HepG2 (cell line): ENCODE results near the gene PGA4. TPM values are rescaled to one million over a fixed set of nuclear protein-coding genes. Genes with fewer than 3 reads are reported as not detected.
"Not testable (repeated sequence)": the region's sequence is repeated elsewhere in the genome, so short reads cannot be mapped to it uniquely, and the experiment has no call there.

Source experiments
- ATAC-seq: fragments of 200-7000 bp; cut with Tn5 transposase; 3 replicates; pipeline ENCODE4 v1.9.1; 2020; ENCODE audit warnings: mild to moderate bottlenecking, moderate library complexity
- Bru-seq: library from RNA; stranded (reverse); fragments of 400-500 nt; gene quantifications from one replicate; lab custom pipeline; 2021; lab: Mats Ljungman, UMichigan
- BruChase-seq, 2 experiments: library from RNA; stranded (reverse); fragments of 400-500 nt; gene quantifications; one replicate each; lab custom pipeline; 2021; lab: Mats Ljungman, UMichigan
- BruUV-seq: library from RNA; stranded (reverse); fragments of 400-500 nt; replicated peaks from 2 replicates; lab custom pipeline; 2021; lab: Mats Ljungman, UMichigan
- CTCF ChIA-PET: fragments of 300-600 bp; formaldehyde crosslinking; extraction: SDS; loops from one replicate; lab custom pipeline; 2021; ENCODE audit warnings: low total read pairs, inconsistent platforms, low intra/inter-chr PET ratio; lab: Yijun Ruan, JAX
- POLR2A ChIA-PET: fragments of 350-600 bp; sonication (Branson Sonifier 250); formaldehyde crosslinking; loops from one replicate; lab custom pipeline; 2020; ENCODE audit warnings: antibody characterized with exemption, inconsistent platforms; lab: Yijun Ruan, JAX
- DNase-seq: peaks from one replicate; pipeline ENCODE4 v3.0.0-alpha.2; 2015; ENCODE audit warnings: low spot score
- FAIRE-seq: peaks from 3 replicates; lab custom pipeline; 2011; peaks lifted over from hg19 to GRCh38; lab: Jason Lieb, UNC
- H2AFZ ChIP-seq: one replicate; pipeline ENCODE4 v1.6.1; 2011; ENCODE audit warnings: low read length, inconsistent platforms
- H3K27ac ChIP-seq: fragments of 300-600 bp; 3 replicates; pipeline ENCODE4 v1.8.0; 2011; ENCODE audit warnings: mixed run types, mild to moderate bottlenecking, mixed read lengths, low read length, inconsistent platforms; ENCODE audit not compliant: insufficient read depth; ENCODE audit errors: extremely low read length
- H3K27me3 ChIP-seq, 2 experiments: fragments of 200-600 bp in 1 of 2; 2 replicates in 1 of 2; 3 replicates in 1 of 2; pipeline versions ENCODE4 v1.6.0 to v1.8.0; 2011; ENCODE audit warnings: low read length in 2 of 2, mild to moderate bottlenecking in 2 of 2, moderate library complexity in 2 of 2, inconsistent platforms in 1 of 2; ENCODE audit not compliant: insufficient read depth in 2 of 2, control insufficient read depth in 1 of 2
- H3K36me3 ChIP-seq, 2 experiments: fragments of 200-600 bp in 1 of 2; replicated peaks in 1 of 2; 2 replicates in 1 of 2; 3 replicates in 1 of 2; pipeline versions ENCODE4 v1.5.1 to v1.8.0; 2011; ENCODE audit warnings: low read length in 2 of 2, inconsistent platforms in 1 of 2; ENCODE audit not compliant: insufficient read depth in 2 of 2, control insufficient read depth in 1 of 2
- H3K4me1 ChIP-seq: 2 replicates; pipeline ENCODE4 v1.5.1; 2012; ENCODE audit warnings: low read length, inconsistent platforms; ENCODE audit not compliant: insufficient read depth
- H3K4me2 ChIP-seq: 2 replicates; pipeline ENCODE4 v1.6.0; 2011; ENCODE audit warnings: low read depth, low read length, inconsistent platforms
- H3K4me3 ChIP-seq, 3 experiments: fragments of 200-600 bp in 1 of 3; sonication (generic), shearing (Covaris generic) in 1 of 3; replicated peaks in 1 of 3; 2 replicates each; pipeline ENCODE4 v1.5.1; 2011 to 2016; ENCODE audit warnings: low read length in 3 of 3, inconsistent platforms in 2 of 3, low read depth in 2 of 3, mild to moderate bottlenecking in 2 of 3, control low read depth in 1 of 3, mixed read lengths in 1 of 3; ENCODE audit not compliant: insufficient read depth in 1 of 3
- H3K79me2 ChIP-seq: one replicate; pipeline ENCODE4 v1.6.1; 2011; ENCODE audit warnings: low read length, inconsistent platforms; ENCODE audit not compliant: insufficient read depth
- H3K9ac ChIP-seq: 2 replicates; pipeline ENCODE4 v1.6.0; 2011; ENCODE audit warnings: mild to moderate bottlenecking, low read depth, low read length, inconsistent platforms; ENCODE audit not compliant: insufficient read depth
- H3K9me3 ChIP-seq: 2 replicates; pipeline ENCODE4 v1.5.1; 2012; ENCODE audit warnings: mild to moderate bottlenecking, low read length
- H4K20me1 ChIP-seq: 2 replicates; pipeline ENCODE4 v1.6.0; 2011; ENCODE audit warnings: inconsistent platforms, mild to moderate bottlenecking, low read length, moderate library complexity; ENCODE audit not compliant: insufficient read depth
- HNRNPLL ChIP-seq: fragments of 200-400 bp; formaldehyde crosslinking; IDR thresholded peaks from 2 replicates; pipeline ENCODE4 v1.6.1; 2017; ENCODE audit warnings: mild to moderate bottlenecking, low read depth, low read length; ENCODE audit not compliant: poor library complexity, severe bottlenecking
- WGBS: methylation state at CpG from one replicate; pipeline ENCODE4 v1.1.6; 2017; ENCODE audit warnings: low lambda C conversion rate; 5-methylcytosine and 5-hydroxymethylcytosine counted together
- in situ Hi-C: cut with HindIII; loops from 2 replicates; pipeline ENCODE4 v1.10.0; 2017; ENCODE audit warnings: low pct_unique_long_range_greater_than_20kb; ENCODE audit not compliant: extremely low pct_ligation_motif_present
- intact Hi-C: fragments of 100-400 bp; cut with micrococcal nuclease; formaldehyde crosslinking; loops from one replicate; pipeline ENCODE4 v1.10.0; 2022; ENCODE audit not compliant: unreplicated experiment
- long read RNA-seq, 2 experiments: library from RNA in 1 of 2; library from polyadenylated mRNA in 1 of 2; stranded (forward) in 1 of 2; unstranded in 1 of 2; transcript quantifications; one replicate each; pipeline ENCODE4 v2.0.0, GENCODE V29; 2019 to 2022
- polyA minus RNA-seq, 3 experiments: library from RNA; depleted of rRNA, polyadenylated mRNA; stranded (reverse); fragments of >200 nt; gene quantifications; 2 replicates each; pipeline ENCODE4 v1.2.3, GENCODE V29; 2011; ENCODE audit warnings: low replicate concordance in 1 of 3
- polyA plus RNA-seq, 8 experiments: library from polyadenylated mRNA; depleted of rRNA in 3 of 8; stranded (reverse) in 7 of 8; unstranded in 1 of 8; fragments of >200 nt; fragmentation: Illumina TruSeq in 4 of 8; extraction: Trizol in 4 of 8; gene quantifications; 2 replicates each; pipeline versions ENCODE4 v1.2.1 to v1.2.3, GENCODE V29; 2011 to 2016; ENCODE audit warnings: low read depth in 4 of 8, missing spikeins in 1 of 8, mixed read lengths in 1 of 8; ENCODE audit not compliant: insufficient read depth in 1 of 8
- total RNA-seq, 5 experiments: library from RNA; depleted of rRNA; stranded (reverse); fragments of >200 nt; fragmentation: Illumina TruSeq; extraction: Trizol; gene quantifications; 2 replicates each; pipeline ENCODE4 v1.2.3, GENCODE V29; 2016; ENCODE audit warnings: low read depth in 1 of 5

The PGA4 gene
- total RNA-seq (2016; rRNA removed; fragmentation: Illumina TruSeq; extraction: Trizol) = not detected in 2 replicates
- total RNA-seq (2016; cell fraction: cytosol; rRNA removed; fragmentation: Illumina TruSeq; extraction: Trizol; ENCODE audit: low read depth) = not detected in 2 replicates
- not detected in 2 replicates for total RNA-seq (2016; cell fraction: insoluble cytoplasmic fraction; rRNA removed; fragmentation: Illumina TruSeq; extraction: Trizol)
- total RNA-seq (2016; cell fraction: membrane; rRNA removed; fragmentation: Illumina TruSeq; extraction: Trizol) = not detected in 2 replicates
- total RNA-seq (2016; cell fraction: nucleus; rRNA removed; fragmentation: Illumina TruSeq; extraction: Trizol) = not detected in 2 replicates
- polyA plus RNA-seq (2011; rRNA removed) = not detected in 2 replicates
- polyA plus RNA-seq (2011; cell fraction: cytosol; rRNA removed) = not detected in 2 replicates
- polyA plus RNA-seq (2011; cell fraction: nucleus; rRNA removed) = not detected in 2 replicates
- polyA plus RNA-seq (2012) = 0.17 TPM in 1 of 2 replicates, not detected in the other
- polyA plus RNA-seq (2016; cell fraction: cytosol; fragmentation: Illumina TruSeq; extraction: Trizol; ENCODE audit: low read depth) = not detected in 2 replicates
- not detected in 2 replicates for polyA plus RNA-seq (2016; cell fraction: insoluble cytoplasmic fraction; fragmentation: Illumina TruSeq; extraction: Trizol; ENCODE audit: low read depth)
- not detected in 2 replicates for polyA plus RNA-seq (2016; cell fraction: membrane; fragmentation: Illumina TruSeq; extraction: Trizol; ENCODE audit: low read depth)
- polyA plus RNA-seq (2016; cell fraction: nucleus; fragmentation: Illumina TruSeq; extraction: Trizol; ENCODE audit: insufficient read depth, low read depth) = not detected in 2 replicates
- 0.04 TPM in 1 of 2 replicates, not detected in the other for polyA minus RNA-seq (2011; rRNA and poly(A)+ RNA removed; ENCODE audit: low replicate concordance)
- not detected in 2 replicates for polyA minus RNA-seq (2011; cell fraction: cytosol; rRNA and poly(A)+ RNA removed)
- polyA minus RNA-seq (2011; cell fraction: nucleus; rRNA and poly(A)+ RNA removed) = not detected in 2 replicates
- Bru-seq, nascent RNA = not detected
- BruChase-seq, experiment 1, labeled RNA remaining after a 6-hour chase = not detected
- BruChase-seq, experiment 2, labeled RNA remaining after a 2-hour chase = not detected
- long read RNA-seq, experiment 1 = 0 reads
- long read RNA-seq, experiment 2 = 0 reads

GRCh38 chr11:61222047-61222446 lies at the start of gene PGA4:
PGA4 (plus strand) TSS chr11:61222347; CDS start chr11:61222401, 54 bp downstream.
- CTCF ChIA-PET, in situ Hi-C loops, intact Hi-C loops, DNase-seq, ATAC-seq, H3K27me3 ChIP-seq, POLR2A ChIA-PET, H3K9me3 ChIP-seq, H3K36me3 ChIP-seq, H4K20me1 ChIP-seq, BruUV-seq, H2AFZ ChIP-seq, H3K79me2 ChIP-seq, FAIRE-seq, H3K4me1 ChIP-seq, H3K4me2 ChIP-seq, H3K4me3 ChIP-seq, H3K27ac ChIP-seq, H3K9ac ChIP-seq: not testable (repeated sequence)
- WGBS = no CpG with 5 or more reads among the region's 8 CpGs

GRCh38 chr11:61172356-61172755 lies 49.8 kb upstream of the PGA4 start:
- no TSS peak for BruUV-seq
- Histone ChIP-seq H4K20me1 (no peaks in the 10 kb centered on the region), H3K4me3 (no peak overlapping the region), H2AFZ (no peak overlapping the region), H3K79me2 (no peaks in the 10 kb centered on the region), H3K27me3 (peaks cover 1 to 37% of the 10 kb centered on the region in 2 experiments; a peak in 2 of 5 replicates), H3K4me1 (no peaks in the 10 kb centered on the region), H3K27ac (no peak overlapping the region), H3K9me3 (no peaks in the 10 kb centered on the region), H3K9ac (no peak overlapping the region), H3K4me2 (no peak overlapping the region), H3K36me3 (no peaks in the 10 kb centered on the region)
- no peak for TF ChIP-seq HNRNPLL
- no peak for FAIRE-seq
- ChIA-PET CTCF (interaction anchor here (2.5 kb wide), 1 partner anchor 44 kb away, joined by 49 read pairs; no protein-coding TSS in a partner anchor), POLR2A (no interaction called here)
- no peak for ATAC-seq
- no peak for DNase-seq
- WGBS = 18% methylated on average over 5 of the region's 5 CpGs
- intact Hi-C loops = no loop called here
- in situ Hi-C loops = no loop called here
